SK-N-SH (cell line): ENCODE data around the gene OBSCN. TPM values are rescaled to one million over a fixed set of nuclear protein-coding genes. Genes with fewer than 3 reads are reported as not detected.
"Not testable (repeated sequence)": the region's sequence is repeated elsewhere in the genome, so short reads cannot be mapped to it uniquely, and the experiment has no call there.

ENCODE experiments used
- CTCF ChIA-PET: fragments of 300-600, 350-600 bp; formaldehyde crosslinking; extraction: SDS; loops from one replicate; lab custom pipeline; 2021; lab: Yijun Ruan, JAX
- POLR2A ChIA-PET: fragments of 350-600 bp; sonication (Branson Sonifier 250); formaldehyde crosslinking; extraction: SDS; loops from one replicate; lab custom pipeline; 2020; ENCODE audit warnings: antibody characterized with exemption, inconsistent platforms; lab: Yijun Ruan, JAX
- DNase-seq: peaks from one replicate; pipeline ENCODE4 v3.0.0; 2012
- H2AFZ ChIP-seq: fragments of 200-600 bp; sonication (generic); 2 replicates; pipeline ENCODE4 v1.8.1; 2016; ENCODE audit warnings: antibody characterized with exemption, mild to moderate bottlenecking, low read depth
- H3F3A ChIP-seq: fragments of 200-600 bp; sonication (generic); replicated peaks from 2 replicates; pipeline ENCODE3; 2016; ENCODE audit warnings: antibody characterized with exemption, mild to moderate bottlenecking; ENCODE audit not compliant: insufficient read depth
- H3K27ac ChIP-seq, 2 experiments: fragments of 200-500 bp in 1 of 2; fragments of 200-600 bp in 1 of 2; sonication (Bioruptor generic) in 1 of 2; sonication (generic), shearing (Covaris generic) in 1 of 2; 2 replicates each; pipeline versions ENCODE4 v1.5.1 to v1.6.1; 2014 to 2016; ENCODE audit warnings: low read depth in 2 of 2, inconsistent platforms in 1 of 2, low read length in 1 of 2, mild to moderate bottlenecking in 1 of 2, mixed read lengths in 1 of 2
- H3K27me3 ChIP-seq: fragments of 200-600 bp; sonication (generic), shearing (Covaris generic); 2 replicates; pipeline ENCODE4 v1.6.1; 2016; ENCODE audit warnings: mixed run types; ENCODE audit not compliant: insufficient read depth
- H3K36me3 ChIP-seq, 2 experiments: fragments of 200-500 bp in 1 of 2; fragments of 200-600 bp in 1 of 2; sonication (Bioruptor generic) in 1 of 2; sonication (generic) in 1 of 2; replicated peaks in 1 of 2; 2 replicates each; pipeline versions ENCODE3 to v1.5.1; 2014 to 2016; ENCODE audit warnings: low read length in 1 of 2, mild to moderate bottlenecking in 1 of 2; ENCODE audit not compliant: insufficient read depth in 2 of 2, control insufficient read depth in 1 of 2
- H3K4me1 ChIP-seq, 2 experiments: fragments of 200-500 bp in 1 of 2; fragments of 200-600 bp in 1 of 2; sonication (Bioruptor generic) in 1 of 2; sonication (generic), shearing (Covaris generic) in 1 of 2; 2 replicates each; pipeline versions ENCODE4 v1.5.1 to v1.6.1; 2014 to 2016; ENCODE audit warnings: low read depth in 1 of 2, low read length in 1 of 2, mixed run types in 1 of 2; ENCODE audit not compliant: insufficient read depth in 2 of 2, control insufficient read depth in 1 of 2
- H3K4me2 ChIP-seq: fragments of 200-600 bp; sonication (generic), shearing (Covaris generic); 2 replicates; pipeline ENCODE4 v1.6.1; 2017; ENCODE audit warnings: mixed run types
- H3K4me3 ChIP-seq, 2 experiments: fragments of 200-500 bp in 1 of 2; fragments of 200-600 bp in 1 of 2; sonication (Bioruptor generic) in 1 of 2; sonication (generic), shearing (Covaris generic) in 1 of 2; 2 replicates each; pipeline versions ENCODE4 v1.5.1 to v1.8.1; 2014 to 2016; ENCODE audit warnings: low read depth in 2 of 2, inconsistent platforms in 1 of 2, low read length in 1 of 2, mild to moderate bottlenecking in 1 of 2, mixed read lengths in 1 of 2, moderate library complexity in 1 of 2
- H3K79me2 ChIP-seq: fragments of 200-600 bp; sonication (generic); 2 replicates; pipeline ENCODE4 v1.8.1; 2017; ENCODE audit warnings: mild to moderate bottlenecking; ENCODE audit not compliant: insufficient read depth
- H3K9ac ChIP-seq: fragments of 200-600 bp; sonication (generic); 2 replicates; pipeline ENCODE4 v1.6.1; 2017; ENCODE audit warnings: mixed run types
- H3K9me2 ChIP-seq: fragments of 200-600 bp; sonication (generic); 2 replicates; pipeline ENCODE4 v1.6.1; 2017; ENCODE audit warnings: mixed run types
- H3K9me3 ChIP-seq: fragments of 200-600 bp; sonication (generic); 2 replicates; pipeline ENCODE4 v1.6.1; 2017; ENCODE audit warnings: mixed run types, mild to moderate bottlenecking, moderate library complexity
- H4K20me1 ChIP-seq: fragments of 200-600 bp; sonication (generic); 2 replicates; pipeline ENCODE4 v1.6.1; 2017; ENCODE audit warnings: mild to moderate bottlenecking, mixed run types; ENCODE audit not compliant: insufficient read depth
- ELF1 ChIP-seq: IDR thresholded peaks from 2 replicates; pipeline ENCODE4 v1.4.0; 2012
- EP300 ChIP-seq, 2 experiments: IDR thresholded peaks; 2 replicates each; pipeline versions ENCODE4 v1.4.0 to v1.6.1; 2012; ENCODE audit warnings: borderline replicate concordance in 1 of 2, low read depth in 1 of 2, low read length in 1 of 2
- FOSL2 ChIP-seq: IDR thresholded peaks from 2 replicates; pipeline ENCODE4 v1.4.0; 2012; ENCODE audit warnings: low read depth, mild to moderate bottlenecking, moderate library complexity, borderline replicate concordance
- FOXJ3 ChIP-seq: sonication (generic); formaldehyde crosslinking; IDR thresholded peaks from 2 replicates; pipeline ENCODE4 v1.5.1; 2020; ENCODE audit warnings: mild to moderate bottlenecking, missing genetic modification reagents
- GATA2 ChIP-seq: sonication (generic); formaldehyde crosslinking; IDR thresholded peaks from 2 replicates; pipeline ENCODE4 v1.5.0; 2020; ENCODE audit warnings: mild to moderate bottlenecking, missing genetic modification reagents
- IRF3 ChIP-seq: fragments of 150-350 bp; IDR thresholded peaks from 2 replicates; pipeline ENCODE4 v1.6.1; 2016; ENCODE audit warnings: mild to moderate bottlenecking, low read depth, low read length
- MXI1 ChIP-seq: IDR thresholded peaks from 2 replicates; pipeline ENCODE4 v1.6.1; 2012; ENCODE audit warnings: mild to moderate bottlenecking, low read depth, low read length, improper control_type of control experiment
- NFIC ChIP-seq: IDR thresholded peaks from 2 replicates; pipeline ENCODE4 v1.4.0; 2012; ENCODE audit warnings: borderline replicate concordance
- NRF1 ChIP-seq: IDR thresholded peaks from 2 replicates; pipeline ENCODE4 v1.6.1; 2012; ENCODE audit warnings: low read depth, mild to moderate bottlenecking, low read length
- RAD21 ChIP-seq: IDR thresholded peaks from 2 replicates; pipeline ENCODE4 v1.6.1; 2012; ENCODE audit warnings: mild to moderate bottlenecking, low read length
- RCOR1 ChIP-seq: fragments of 150-350 bp; IDR thresholded peaks from 2 replicates; pipeline ENCODE4 v1.6.1; 2017; ENCODE audit warnings: antibody characterized with exemption, low read length
- SMC3 ChIP-seq: IDR thresholded peaks from 2 replicates; pipeline ENCODE4 v1.6.1; 2012; ENCODE audit warnings: low read depth, low read length, improper control_type of control experiment
- TCF12 ChIP-seq: IDR thresholded peaks from 2 replicates; pipeline ENCODE4 v1.4.0; 2012
- TEAD4 ChIP-seq: IDR thresholded peaks from 2 replicates; pipeline ENCODE4 v1.4.0; 2012; ENCODE audit warnings: mild to moderate bottlenecking, borderline replicate concordance; ENCODE audit not compliant: insufficient read depth
- YY1 ChIP-seq: IDR thresholded peaks from 2 replicates; pipeline ENCODE4 v1.4.0; 2012; ENCODE audit warnings: low read depth, mild to moderate bottlenecking
- WGBS: methylation state at CpG from one replicate; pipeline ENCODE4 v1.1.6; 2017; ENCODE audit warnings: low lambda C conversion rate; 5-methylcytosine and 5-hydroxymethylcytosine counted together
- polyA plus RNA-seq, 3 experiments: library from polyadenylated mRNA; depleted of rRNA; stranded (reverse); fragments of >200 nt; gene quantifications; 2 replicates each; pipeline ENCODE4 v1.2.3, GENCODE V29; 2012
- TF ChIP-seq, protein P1 (sequence below): fragments of 200-600 bp; sonication (generic); IDR thresholded peaks from 2 replicates; pipeline ENCODE4 v1.6.1; 2017; ENCODE audit warnings: antibody characterized with exemption, mild to moderate bottlenecking, moderate library complexity
- TF ChIP-seq, protein P2 (sequence below): IDR thresholded peaks from 2 replicates; pipeline ENCODE4 v1.4.0; 2012; ENCODE audit warnings: low read depth
- TF ChIP-seq, protein P3 (sequence below): IDR thresholded peaks from 2 replicates; pipeline ENCODE4; 2012

The OBSCN gene
- polyA plus RNA-seq, 1 of the 3 experiments (the other 2 are of a cell fraction) = 4.0 TPM

GRCh38 chr1:228185641-228185965 lies 22.2 kb upstream of the OBSCN start:
- no peaks in the 10 kb centered on the region for H4K20me1 ChIP-seq
- no peaks in the 10 kb centered on the region for H3K9me2 ChIP-seq
- ChIA-PET POLR2A (no interaction called here), CTCF (no interaction called here)
- H3K4me1 ChIP-seq = peaks cover 0 to 9% of the 10 kb centered on the region in 2 experiments; a peak in 1 of 4 replicates
- TF ChIP-seq TCF12 (no peak), MXI1 (no peak), NRF1 (no peak), TEAD4 (no peak), GATA2 (CRISPR knock-in tag) (no peak), RCOR1 (no peak), NFIC (no peak), RAD21 (no peak), EP300 (IDR thresholded peaks at IDR 0.05; ENCODE audit: borderline replicate concordance in 1 of 2, low read depth in 1 of 2, low read length in 1 of 2) (no peak), FOSL2 (no peak), YY1 (no peak), FOXJ3 (CRISPR knock-in tag) (no peak), IRF3 (no peak), ELF1 (no peak), SMC3 (no peak)
- TF ChIP-seq, protein P1, sequence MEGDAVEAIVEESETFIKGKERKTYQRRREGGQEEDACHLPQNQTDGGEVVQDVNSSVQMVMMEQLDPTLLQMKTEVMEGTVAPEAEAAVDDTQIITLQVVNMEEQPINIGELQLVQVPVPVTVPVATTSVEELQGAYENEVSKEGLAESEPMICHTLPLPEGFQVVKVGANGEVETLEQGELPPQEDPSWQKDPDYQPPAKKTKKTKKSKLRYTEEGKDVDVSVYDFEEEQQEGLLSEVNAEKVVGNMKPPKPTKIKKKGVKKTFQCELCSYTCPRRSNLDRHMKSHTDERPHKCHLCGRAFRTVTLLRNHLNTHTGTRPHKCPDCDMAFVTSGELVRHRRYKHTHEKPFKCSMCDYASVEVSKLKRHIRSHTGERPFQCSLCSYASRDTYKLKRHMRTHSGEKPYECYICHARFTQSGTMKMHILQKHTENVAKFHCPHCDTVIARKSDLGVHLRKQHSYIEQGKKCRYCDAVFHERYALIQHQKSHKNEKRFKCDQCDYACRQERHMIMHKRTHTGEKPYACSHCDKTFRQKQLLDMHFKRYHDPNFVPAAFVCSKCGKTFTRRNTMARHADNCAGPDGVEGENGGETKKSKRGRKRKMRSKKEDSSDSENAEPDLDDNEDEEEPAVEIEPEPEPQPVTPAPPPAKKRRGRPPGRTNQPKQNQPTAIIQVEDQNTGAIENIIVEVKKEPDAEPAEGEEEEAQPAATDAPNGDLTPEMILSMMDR = no peak
- TF ChIP-seq, protein P2, sequence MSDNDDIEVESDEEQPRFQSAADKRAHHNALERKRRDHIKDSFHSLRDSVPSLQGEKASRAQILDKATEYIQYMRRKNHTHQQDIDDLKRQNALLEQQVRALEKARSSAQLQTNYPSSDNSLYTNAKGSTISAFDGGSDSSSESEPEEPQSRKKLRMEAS = no peak
- TF ChIP-seq, protein P3, sequence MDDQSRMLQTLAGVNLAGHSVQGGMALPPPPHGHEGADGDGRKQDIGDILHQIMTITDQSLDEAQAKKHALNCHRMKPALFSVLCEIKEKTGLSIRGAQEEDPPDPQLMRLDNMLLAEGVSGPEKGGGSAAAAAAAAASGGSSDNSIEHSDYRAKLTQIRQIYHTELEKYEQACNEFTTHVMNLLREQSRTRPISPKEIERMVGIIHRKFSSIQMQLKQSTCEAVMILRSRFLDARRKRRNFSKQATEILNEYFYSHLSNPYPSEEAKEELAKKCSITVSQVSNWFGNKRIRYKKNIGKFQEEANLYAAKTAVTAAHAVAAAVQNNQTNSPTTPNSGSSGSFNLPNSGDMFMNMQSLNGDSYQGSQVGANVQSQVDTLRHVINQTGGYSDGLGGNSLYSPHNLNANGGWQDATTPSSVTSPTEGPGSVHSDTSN = no peak
- peaks cover 5% of the 10 kb centered on the region; the same call in 1 of the 2 replicates for H3K9me3 ChIP-seq
- no peak overlapping the region for H3K4me2 ChIP-seq
- no peak overlapping the region for H2AFZ ChIP-seq
- H3F3A ChIP-seq = no peaks in the 10 kb centered on the region
- no peak for DNase-seq
- H3K79me2 ChIP-seq = no peaks in the 10 kb centered on the region
- no peak overlapping the region for H3K9ac ChIP-seq
- no peaks in the 10 kb centered on the region for H3K27me3 ChIP-seq
- no peak overlapping the region for H3K4me3 ChIP-seq
- H3K27ac ChIP-seq = no peak overlapping the region
- no peaks in the 10 kb centered on the region for H3K36me3 ChIP-seq
- WGBS = 81% methylated on average over 10 of the region's 11 CpGs

DNA sequence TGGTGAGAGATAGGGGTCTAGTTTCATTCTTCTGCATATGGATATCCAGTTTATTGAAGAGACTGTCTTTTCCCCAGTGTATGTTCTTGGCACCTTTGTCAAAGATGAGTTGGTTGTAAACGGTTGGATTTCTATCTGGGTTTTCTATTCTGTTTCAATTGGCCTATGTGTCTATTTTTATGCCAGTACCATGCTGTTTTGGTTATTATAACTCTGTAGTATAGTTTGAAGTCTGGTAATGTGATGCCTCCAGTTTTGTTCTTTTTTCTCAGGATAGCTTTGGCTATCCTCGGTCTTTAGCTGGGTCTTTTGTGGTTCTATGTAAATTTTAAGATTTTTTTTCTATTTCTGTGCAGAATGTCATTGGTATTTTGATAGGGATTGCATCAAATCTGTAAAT lies 19.6 kb upstream of the OBSCN start:
- H3K4me1 ChIP-seq, H3K27me3 ChIP-seq, H3K9ac ChIP-seq, H3K9me3 ChIP-seq, H3F3A ChIP-seq, H3K36me3 ChIP-seq, POLR2A ChIA-PET, H3K27ac ChIP-seq, DNase-seq, H2AFZ ChIP-seq, H3K4me2 ChIP-seq, H4K20me1 ChIP-seq, H3K79me2 ChIP-seq, H3K4me3 ChIP-seq, H3K9me2 ChIP-seq: not testable (repeated sequence)
- WGBS = 23% methylated on average over 2 of the region's 2 CpGs
- CTCF ChIA-PET = interaction anchor here (1.7 kb wide), 1 partner anchor 58 kb away, joined by 4 read pairs; no protein-coding TSS in a partner anchor
